Stimulated activated CD4-positive, alpha-beta T cell treated with anti-CD3 and anti-CD28 coated beads, Interleukin-2, amount 100 ng/mL, for 48 hours (primary cell): ENCODE results near the gene CDK13.
"Not testable (repeated sequence)": the region's sequence is repeated elsewhere in the genome, so short reads cannot be mapped to it uniquely, and the experiment has no call there.

ENCODE experiments used
- DNase-seq, 2 donors: peaks; one replicate each; pipeline ENCODE4 v3.0.0-alpha.2; 2020

CDK13 gene

DNA sequence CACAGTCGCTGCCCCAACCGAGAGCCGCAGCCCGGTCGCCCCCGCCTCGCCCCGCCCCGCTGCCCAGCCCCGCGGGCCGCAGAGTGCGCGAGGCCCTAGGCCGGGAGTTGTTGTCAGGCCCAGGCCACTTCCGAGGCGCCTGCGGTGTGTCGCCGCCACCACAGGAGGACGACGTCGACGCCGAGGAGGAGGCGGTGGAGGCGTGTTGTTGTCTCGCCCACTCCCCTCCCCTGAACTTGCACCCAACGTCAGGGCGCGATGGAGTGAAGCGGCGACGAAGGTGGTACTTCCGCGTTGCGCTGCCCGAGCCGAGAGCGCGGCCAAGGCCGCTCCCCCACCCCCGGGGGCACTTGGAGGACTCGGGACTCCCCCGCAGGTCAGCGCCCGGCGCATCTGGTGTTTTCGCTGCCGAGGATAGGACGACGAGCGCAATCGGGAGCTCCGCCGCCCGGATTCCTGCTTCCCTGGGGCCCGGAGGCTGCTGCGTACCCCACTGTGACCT lies at the start of gene CDK13:
TSS of gene CDK13 (plus strand) at position 286 of the 502 bp plus-strand sequence. CDS start 386 bp downstream, outside the sequence.
- peak; percentile 71 to 76 for DNase-seq

- no peak for DNase-seq
Observed at GRCh38 chr7:39904077-39904486, 46.0 kb upstream of the CDK13 start.

DNA sequence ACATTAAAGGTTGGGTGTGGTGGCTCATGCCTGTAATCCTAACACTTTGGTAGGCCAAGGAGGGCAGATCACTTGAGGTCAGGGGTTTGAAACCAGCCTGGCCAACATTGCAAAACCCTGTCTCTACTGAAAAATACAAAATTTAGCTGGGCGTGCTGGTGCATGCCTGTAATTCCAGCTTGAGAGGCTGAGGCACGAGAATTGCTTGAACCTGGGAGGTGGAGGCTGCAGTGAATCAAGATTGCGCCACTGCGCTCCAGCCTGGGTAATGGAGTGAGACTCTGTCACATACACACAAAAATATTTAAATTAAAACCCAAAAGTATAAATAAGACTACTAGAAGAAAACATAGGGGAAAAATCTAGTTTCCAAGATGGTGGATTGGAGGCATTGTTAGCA lies 41.9 kb upstream of the CDK13 start:
- DNase-seq, result no peak

GRCh38 chr7:39908973-39909372 lies 41.1 kb upstream of the CDK13 start:
- no peak for DNase-seq

DNA sequence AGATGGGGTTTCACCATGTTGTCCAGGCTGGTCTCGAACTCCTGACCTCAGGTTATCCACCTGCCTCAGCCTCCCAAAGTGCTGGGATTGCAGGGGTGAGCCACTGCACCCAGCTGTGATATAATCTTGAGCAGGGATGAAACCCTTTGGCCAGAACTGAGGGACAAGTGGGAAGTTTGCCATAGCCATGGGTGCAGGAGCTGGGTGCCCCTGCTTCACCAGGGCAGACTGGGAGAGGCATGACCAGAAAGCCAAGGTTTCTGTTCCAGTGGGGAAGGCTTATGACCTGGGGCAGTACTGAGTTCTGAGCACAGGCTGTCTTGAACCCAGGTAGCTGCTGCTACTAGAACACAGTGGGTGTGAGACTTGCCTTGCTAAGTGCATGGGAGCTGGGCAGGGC lies 40.5 kb upstream of the CDK13 start:
- no peak for DNase-seq

DNA sequence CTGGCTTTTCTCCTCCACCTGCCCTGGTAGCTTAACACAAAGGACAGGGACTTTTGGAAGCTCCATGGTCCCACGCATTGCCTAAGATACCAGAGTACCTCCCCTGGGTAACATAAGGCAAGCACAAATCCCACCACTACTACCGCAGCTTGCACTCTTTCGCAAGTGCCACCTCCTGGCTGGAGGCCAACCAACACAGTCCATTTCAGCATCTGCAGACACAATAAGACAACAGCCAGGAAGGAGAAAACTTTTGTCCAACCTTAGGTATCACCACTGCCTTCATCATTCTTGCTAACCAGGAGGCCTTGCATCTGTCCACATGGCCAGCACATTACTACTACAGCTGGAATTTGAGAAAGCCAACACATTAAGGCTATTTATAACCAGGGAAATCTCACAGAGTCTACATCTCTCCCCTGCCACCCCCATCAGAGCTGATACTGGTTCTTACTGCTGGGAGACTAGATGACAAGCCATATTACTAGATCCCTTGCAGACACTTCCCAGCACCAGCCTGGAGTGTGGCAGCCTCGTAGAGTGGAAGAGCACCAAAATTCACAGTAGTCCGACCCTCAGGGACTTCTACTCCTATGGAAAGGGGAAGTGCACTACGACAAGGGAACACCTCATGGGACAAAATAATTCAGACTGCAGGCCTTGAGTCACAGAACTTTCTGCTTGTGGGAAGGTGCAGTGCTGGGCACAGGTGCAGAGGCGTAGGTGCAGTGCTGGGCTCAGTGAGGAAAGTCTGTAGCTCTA lies 39.8 kb upstream of the CDK13 start:
- no peak for DNase-seq

DNA sequence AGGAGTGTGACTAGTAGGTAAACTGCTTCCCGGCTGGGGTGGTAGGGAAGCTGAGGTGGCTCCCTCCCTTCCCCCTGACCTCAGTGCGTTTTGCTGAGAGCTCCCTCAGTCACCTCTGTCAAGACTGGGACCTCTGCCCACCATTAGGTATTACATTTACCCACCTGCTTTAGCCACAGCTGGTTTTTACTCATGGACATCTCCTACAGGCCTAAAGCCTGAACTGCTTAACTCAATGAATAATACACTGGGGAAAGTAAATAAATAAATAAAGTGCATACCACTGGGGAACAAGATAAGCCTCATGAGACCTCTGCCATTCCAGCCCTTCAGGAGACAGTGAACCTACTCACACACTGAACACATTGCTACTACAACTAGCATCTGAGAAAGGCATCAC lies 38.9 kb upstream of the CDK13 start:
- DNase-seq, result no peak

DNA sequence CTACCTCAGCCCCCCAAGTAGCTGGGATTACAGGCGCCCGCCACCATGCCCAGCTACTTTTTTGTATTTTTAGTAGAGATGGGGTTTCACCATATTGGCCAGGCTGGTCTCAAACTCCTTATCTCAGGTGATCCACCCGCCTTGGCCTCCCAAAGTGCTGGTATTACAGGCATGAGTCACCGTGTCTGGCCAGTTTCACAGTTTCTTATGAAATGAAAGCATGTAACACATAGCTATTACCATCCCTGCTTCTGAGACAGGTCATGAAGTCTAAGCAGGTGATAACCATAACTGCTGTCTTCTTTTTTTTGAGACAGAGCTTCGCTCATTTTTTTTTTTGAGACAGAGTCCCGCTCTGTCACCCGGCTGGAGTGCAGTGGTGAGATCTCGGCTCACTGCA lies 34.2 kb upstream of the CDK13 start:
- not testable (repeated sequence) for DNase-seq

DNA sequence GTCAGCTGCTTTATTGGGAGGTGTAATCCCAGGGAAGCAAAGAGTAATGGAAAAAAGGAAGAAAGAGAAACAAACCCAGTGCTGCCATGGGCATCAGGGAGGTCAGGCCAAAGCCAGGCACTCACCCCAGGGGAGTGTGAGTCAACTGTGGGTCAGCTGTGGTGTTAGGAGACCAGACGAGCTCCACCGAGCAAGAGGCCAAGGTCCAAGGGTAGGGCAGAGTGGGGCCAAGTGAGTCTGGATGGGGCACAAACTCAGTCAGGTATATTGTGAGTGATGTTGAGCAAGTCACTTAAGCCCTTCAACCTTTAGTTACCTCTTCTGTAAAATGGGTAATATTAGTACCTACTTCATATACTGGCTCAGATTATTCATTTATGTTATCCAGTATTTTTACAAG lies 30.4 kb upstream of the CDK13 start:
- DNase-seq, result no peak

DNA sequence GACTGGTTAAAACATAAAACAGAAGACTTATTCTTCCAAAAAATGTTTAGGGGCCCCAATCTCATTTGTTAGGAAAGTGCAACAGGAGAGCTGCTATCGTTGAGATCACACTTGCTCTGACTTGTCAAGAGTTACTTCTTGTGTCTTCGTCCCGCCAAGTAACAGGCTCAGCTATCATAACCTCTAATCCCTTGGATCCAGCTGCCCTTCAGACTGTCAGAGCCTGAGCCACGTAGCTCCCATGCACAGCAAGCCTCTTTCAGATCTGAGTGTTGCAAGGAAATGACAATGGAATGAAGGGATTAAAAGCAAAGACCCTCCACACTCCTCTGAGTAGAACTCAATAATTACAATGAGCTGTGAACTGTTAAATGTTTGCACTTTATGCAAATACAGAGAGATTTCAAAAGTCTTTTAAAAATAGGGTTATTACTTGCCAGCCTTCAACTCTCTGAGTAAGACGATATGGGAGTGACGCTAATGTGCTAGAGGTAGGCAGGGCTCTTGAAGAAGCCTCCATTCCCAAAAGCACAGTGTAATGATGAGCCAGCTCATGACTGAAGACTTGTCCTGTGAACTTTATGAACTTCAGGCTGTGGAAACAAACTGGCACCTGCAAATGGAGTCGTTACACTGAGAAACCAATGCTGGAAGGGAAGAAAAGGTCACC lies 28.4 kb upstream of the CDK13 start:
- DNase-seq, result no peak

DNA sequence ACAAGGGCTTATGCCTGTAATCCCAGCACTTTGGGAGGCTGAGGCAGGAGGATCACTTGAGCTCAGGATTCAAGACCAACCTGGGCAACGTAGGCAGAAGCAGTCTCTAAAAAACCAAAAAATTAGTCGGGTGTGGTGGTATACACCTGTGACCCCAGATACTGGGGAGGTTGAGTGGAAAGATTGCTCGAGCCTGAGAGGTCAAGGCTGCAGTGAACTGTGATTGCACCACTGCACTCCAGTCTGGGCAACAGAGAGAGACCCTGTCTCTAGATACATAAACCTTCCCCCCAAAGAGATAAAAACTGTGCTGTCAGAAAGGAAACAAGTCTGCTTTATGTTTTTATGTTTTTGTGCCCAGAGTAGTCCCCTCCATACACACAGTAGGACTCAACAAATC lies 27.5 kb upstream of the CDK13 start:
- no peak for DNase-seq

DNA sequence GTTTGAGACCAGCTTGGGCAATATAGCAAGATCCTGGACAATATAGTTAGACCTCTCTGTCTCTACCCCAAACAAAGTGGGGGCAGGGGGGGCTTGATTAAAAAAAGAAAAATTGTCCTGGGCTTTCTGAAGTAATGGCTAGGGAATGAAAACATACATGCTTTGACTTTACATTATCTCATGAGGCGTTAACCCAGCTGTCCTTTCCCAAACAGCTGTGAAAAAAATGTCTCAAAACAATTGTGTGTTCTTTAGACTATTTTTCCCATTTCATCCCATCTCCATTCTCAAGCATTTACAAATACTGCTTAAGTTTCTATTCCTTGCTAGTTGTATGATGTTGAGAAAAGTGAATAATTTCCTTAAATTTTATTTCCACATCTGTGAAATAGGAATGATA lies 27.0 kb upstream of the CDK13 start:
- DNase-seq, result no peak

DNA sequence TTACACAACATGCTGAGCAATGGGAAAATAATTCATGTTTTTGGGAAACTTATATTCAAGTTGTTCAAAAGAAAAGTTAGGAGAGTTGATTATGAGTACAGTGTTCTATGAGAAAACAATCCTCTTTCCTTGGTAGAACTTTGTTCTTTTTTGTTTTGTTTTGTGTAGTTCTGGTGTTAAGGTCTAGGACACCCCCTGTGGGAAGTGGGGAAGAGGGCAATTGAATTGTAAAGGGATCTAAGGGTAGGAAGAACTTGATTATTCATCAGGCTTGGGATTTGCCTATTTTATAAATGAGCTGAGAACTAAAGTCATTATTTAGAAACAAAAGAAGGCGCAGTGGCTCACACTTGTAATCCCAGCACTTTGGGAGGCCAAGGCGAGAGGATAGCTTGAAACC lies 25.9 kb upstream of the CDK13 start:
- no peak for DNase-seq

GRCh38 chr7:39926111-39926510 lies 23.9 kb upstream of the CDK13 start:
- no peak for DNase-seq

- DNase-seq, result no peak
Observed at GRCh38 chr7:39927018-39927417, 23.0 kb upstream of the CDK13 start.

GRCh38 chr7:39934132-39934531 lies 15.9 kb upstream of the CDK13 start:
- no peak for DNase-seq

GRCh38 chr7:39936761-39937160 lies 13.3 kb upstream of the CDK13 start:
- DNase-seq, result no peak

- no peak for DNase-seq
Observed at GRCh38 chr7:39937366-39938153, 12.5 kb upstream of the CDK13 start.

DNA sequence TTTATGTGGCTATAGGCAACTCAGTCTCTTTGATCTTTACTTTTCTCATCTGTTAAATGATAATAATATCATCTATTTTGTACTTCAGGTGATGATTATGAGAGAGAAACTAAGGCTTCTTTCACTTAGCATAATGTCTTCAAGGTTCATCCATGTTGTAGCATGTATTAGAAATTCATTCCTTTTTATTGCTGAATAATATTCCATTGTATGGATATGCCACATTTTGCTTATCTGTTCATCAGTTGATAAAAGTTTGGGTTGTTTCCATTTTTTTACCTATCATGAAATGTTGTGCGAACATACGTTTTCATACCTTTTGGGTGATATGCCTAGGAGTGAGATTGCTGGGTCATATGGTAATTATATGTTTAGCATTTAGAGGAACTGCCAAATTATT lies 7.2 kb upstream of the CDK13 start:
- no peak for DNase-seq

DNA sequence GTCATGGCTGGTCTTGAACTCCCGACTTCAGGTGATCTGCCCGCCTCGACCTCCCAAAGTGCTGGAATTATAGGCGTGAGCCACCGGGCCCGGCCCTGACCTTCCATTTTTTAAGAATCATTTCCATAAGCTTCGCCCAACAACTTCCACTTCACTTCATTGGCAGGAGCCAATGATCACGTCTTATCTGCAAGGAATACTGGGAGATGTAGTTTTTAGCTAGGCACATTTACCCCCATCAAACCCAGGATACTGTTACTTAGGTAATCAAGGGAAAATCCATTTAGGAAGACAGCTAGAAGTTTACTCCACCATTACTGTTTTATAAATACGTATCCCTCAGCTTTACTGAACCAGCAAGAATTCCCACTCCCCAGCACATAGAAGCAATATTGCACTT lies 3.4 kb upstream of the CDK13 start:
- DNase-seq, result no peak

DNA sequence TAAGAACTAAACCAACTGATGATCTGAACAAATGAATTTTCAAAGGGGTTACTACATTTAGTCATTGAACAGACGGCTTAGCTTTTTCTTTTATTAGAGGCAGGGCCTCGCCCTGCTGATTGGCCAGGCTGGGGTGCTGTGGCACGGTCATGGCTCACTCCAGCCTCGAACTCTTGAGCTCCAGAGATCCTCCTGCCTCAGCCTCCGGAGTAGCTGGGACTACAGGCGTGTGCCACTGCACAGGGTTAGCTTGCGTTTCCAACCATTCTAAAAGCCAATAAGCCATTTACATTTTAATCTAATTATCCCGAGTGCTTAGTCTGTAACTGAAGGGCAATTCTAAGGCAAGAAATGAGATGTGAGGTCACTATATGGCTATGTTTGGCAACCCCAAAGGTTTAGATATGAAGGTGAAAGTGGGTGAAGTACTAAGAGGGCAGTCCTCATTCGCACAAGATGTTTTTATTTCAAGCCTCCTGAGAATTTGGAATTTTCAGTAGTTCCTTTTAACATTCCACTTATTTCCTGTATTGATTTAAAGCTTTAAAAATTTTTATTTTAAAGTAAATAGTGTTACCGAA lies 1.6 kb upstream of the CDK13 start:
- DNase-seq, result peak in 1 of 2 donors; percentile 3

GRCh38 chr7:39948956-39949928 lies 814 bp upstream of the CDK13 start:
- DNase-seq, result peak; percentile 89 to 96
